ENCODE data around the gene NME1. TPM values are rescaled to one million over a fixed set of nuclear protein-coding genes. Genes with fewer than 3 reads are reported as not detected.

The NME1 gene
- total and polyA plus RNA-seq, 10 of the 15 experiments (the other 5 are each of a cell fraction or from before 2014, with no cell fraction given): 273 to 1,362 (median 455) TPM

DNA sequence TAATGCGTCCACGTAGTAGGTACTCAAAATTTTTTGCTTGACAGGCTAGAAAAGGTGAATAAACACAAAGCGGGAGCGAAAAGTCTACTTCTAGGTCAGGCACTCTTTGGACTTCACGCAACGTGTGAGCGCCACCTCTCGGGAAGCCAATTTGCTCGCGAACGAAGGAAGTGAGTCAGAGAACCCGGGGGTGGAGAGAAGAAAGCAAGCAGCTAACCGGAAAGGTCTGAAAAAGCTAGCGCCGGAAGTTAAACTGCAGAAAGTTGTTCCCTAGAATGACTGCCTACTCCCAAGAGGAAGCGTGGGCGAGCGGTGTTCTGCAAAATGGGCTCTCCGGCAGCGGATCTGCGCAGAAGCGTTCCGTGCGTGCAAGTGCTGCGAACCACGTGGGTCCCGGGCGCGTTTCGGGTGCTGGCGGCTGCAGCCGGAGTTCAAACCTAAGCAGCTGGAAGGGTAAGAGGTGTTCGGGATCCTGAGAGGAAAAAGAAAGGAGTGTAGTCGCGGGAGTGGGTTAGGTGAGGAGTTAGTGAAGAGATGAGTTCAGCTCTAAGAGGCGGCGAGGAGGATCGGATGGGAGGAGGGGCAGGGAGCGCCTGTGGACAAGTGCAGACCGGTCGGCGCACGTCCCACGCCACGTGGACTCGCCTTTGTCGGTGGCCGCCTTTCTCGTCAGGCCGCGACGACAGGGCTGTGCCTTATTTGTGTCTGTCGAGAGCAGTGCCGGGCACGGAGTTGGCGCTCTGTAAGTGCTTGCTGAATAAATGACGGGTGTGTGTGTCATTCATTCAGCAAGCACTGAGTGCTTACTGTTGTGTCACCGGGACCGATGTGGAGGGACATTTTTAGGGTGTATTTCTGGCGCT lies at the start of gene NME1 (continued):
- TF ChIP-seq, protein P1, sequence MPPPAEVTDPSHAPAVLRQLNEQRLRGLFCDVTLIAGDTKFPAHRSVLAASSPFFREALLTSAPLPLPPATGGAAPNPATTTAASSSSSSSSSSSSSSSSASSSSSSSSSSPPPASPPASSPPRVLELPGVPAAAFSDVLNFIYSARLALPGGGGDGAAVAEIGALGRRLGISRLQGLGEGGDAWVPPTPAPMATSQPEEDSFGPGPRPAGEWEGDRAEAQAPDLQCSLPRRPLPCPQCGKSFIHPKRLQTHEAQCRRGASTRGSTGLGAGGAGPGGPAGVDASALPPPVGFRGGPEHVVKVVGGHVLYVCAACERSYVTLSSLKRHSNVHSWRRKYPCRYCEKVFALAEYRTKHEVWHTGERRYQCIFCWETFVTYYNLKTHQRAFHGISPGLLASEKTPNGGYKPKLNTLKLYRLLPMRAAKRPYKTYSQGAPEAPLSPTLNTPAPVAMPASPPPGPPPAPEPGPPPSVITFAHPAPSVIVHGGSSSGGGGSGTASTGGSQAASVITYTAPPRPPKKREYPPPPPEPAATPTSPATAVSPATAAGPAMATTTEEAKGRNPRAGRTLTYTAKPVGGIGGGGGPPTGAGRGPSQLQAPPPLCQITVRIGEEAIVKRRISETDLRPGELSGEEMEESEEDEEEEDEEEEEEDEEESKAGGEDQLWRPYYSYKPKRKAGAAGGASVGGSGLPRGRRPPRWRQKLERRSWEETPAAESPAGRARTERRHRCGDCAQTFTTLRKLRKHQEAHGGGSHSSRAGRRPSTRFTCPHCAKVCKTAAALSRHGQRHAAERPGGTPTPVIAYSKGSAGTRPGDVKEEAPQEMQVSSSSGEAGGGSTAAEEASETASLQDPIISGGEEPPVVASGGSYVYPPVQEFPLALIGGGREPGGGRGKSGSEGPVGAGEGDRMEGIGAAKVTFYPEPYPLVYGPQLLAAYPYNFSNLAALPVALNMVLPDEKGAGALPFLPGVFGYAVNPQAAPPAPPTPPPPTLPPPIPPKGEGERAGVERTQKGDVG (CRISPR knock-in tag; IDR thresholded peaks at IDR 0.05): peak; percentile 51; the same call in 1 of the 2 replicates
- TF ChIP-seq PAX8 (IDR thresholded peaks at IDR 0.05) (no peak), POLR2AphosphoS5 (IDR thresholded peaks at IDR 0.05; ENCODE audit: low read length) (peak; percentile 91), BACH1 (IDR thresholded peaks at IDR 0.05; ENCODE audit: borderline replicate concordance) (peak; percentile 79), TCF3 (IDR thresholded peaks at IDR 0.05; ENCODE audit: borderline replicate concordance, insufficient read depth, low read depth, low read length) (peak; percentile 87; the same call in 1 of the 2 replicates), POLR2AphosphoS2 (IDR thresholded peaks at IDR 0.05; ENCODE audit: low read depth, low read length) (peak; percentile 80; the same call in 1 of the 2 replicates)
- TF ChIP-seq, protein P2, sequence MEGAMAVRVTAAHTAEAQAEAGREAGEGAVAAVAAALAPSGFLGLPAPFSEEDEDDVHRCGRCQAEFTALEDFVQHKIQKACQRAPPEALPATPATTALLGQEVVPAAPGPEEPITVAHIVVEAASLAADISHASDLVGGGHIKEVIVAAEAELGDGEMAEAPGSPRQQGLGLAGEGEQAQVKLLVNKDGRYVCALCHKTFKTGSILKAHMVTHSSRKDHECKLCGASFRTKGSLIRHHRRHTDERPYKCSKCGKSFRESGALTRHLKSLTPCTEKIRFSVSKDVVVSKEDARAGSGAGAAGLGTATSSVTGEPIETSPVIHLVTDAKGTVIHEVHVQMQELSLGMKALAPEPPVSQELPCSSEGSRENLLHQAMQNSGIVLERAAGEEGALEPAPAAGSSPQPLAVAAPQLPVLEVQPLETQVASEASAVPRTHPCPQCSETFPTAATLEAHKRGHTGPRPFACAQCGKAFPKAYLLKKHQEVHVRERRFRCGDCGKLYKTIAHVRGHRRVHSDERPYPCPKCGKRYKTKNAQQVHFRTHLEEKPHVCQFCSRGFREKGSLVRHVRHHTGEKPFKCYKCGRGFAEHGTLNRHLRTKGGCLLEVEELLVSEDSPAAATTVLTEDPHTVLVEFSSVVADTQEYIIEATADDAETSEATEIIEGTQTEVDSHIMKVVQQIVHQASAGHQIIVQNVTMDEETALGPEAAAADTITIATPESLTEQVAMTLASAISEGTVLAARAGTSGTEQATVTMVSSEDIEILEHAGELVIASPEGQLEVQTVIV (IDR thresholded peaks at IDR 0.05; ENCODE audit: borderline replicate concordance, partially characterized antibody): no peak
- TF ChIP-seq, protein P3, sequence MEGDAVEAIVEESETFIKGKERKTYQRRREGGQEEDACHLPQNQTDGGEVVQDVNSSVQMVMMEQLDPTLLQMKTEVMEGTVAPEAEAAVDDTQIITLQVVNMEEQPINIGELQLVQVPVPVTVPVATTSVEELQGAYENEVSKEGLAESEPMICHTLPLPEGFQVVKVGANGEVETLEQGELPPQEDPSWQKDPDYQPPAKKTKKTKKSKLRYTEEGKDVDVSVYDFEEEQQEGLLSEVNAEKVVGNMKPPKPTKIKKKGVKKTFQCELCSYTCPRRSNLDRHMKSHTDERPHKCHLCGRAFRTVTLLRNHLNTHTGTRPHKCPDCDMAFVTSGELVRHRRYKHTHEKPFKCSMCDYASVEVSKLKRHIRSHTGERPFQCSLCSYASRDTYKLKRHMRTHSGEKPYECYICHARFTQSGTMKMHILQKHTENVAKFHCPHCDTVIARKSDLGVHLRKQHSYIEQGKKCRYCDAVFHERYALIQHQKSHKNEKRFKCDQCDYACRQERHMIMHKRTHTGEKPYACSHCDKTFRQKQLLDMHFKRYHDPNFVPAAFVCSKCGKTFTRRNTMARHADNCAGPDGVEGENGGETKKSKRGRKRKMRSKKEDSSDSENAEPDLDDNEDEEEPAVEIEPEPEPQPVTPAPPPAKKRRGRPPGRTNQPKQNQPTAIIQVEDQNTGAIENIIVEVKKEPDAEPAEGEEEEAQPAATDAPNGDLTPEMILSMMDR (IDR thresholded peaks at IDR 0.05 in 2 of 3, conservative IDR thresholded peaks at IDR 0.05 in 1 of 3; ENCODE audit: control insufficient read depth in 2 of 3, extremely low read depth in 1 of 3, insufficient read depth in 1 of 3, low read depth in 3 of 3, low read length in 3 of 3): peak; percentile 84 to 98 (median 95)
- TF ChIP-seq, protein P4, sequence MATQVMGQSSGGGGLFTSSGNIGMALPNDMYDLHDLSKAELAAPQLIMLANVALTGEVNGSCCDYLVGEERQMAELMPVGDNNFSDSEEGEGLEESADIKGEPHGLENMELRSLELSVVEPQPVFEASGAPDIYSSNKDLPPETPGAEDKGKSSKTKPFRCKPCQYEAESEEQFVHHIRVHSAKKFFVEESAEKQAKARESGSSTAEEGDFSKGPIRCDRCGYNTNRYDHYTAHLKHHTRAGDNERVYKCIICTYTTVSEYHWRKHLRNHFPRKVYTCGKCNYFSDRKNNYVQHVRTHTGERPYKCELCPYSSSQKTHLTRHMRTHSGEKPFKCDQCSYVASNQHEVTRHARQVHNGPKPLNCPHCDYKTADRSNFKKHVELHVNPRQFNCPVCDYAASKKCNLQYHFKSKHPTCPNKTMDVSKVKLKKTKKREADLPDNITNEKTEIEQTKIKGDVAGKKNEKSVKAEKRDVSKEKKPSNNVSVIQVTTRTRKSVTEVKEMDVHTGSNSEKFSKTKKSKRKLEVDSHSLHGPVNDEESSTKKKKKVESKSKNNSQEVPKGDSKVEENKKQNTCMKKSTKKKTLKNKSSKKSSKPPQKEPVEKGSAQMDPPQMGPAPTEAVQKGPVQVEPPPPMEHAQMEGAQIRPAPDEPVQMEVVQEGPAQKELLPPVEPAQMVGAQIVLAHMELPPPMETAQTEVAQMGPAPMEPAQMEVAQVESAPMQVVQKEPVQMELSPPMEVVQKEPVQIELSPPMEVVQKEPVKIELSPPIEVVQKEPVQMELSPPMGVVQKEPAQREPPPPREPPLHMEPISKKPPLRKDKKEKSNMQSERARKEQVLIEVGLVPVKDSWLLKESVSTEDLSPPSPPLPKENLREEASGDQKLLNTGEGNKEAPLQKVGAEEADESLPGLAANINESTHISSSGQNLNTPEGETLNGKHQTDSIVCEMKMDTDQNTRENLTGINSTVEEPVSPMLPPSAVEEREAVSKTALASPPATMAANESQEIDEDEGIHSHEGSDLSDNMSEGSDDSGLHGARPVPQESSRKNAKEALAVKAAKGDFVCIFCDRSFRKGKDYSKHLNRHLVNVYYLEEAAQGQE (IDR thresholded peaks at IDR 0.05; ENCODE audit: low read depth, low read length): no peak
- TF ChIP-seq, protein P5, sequence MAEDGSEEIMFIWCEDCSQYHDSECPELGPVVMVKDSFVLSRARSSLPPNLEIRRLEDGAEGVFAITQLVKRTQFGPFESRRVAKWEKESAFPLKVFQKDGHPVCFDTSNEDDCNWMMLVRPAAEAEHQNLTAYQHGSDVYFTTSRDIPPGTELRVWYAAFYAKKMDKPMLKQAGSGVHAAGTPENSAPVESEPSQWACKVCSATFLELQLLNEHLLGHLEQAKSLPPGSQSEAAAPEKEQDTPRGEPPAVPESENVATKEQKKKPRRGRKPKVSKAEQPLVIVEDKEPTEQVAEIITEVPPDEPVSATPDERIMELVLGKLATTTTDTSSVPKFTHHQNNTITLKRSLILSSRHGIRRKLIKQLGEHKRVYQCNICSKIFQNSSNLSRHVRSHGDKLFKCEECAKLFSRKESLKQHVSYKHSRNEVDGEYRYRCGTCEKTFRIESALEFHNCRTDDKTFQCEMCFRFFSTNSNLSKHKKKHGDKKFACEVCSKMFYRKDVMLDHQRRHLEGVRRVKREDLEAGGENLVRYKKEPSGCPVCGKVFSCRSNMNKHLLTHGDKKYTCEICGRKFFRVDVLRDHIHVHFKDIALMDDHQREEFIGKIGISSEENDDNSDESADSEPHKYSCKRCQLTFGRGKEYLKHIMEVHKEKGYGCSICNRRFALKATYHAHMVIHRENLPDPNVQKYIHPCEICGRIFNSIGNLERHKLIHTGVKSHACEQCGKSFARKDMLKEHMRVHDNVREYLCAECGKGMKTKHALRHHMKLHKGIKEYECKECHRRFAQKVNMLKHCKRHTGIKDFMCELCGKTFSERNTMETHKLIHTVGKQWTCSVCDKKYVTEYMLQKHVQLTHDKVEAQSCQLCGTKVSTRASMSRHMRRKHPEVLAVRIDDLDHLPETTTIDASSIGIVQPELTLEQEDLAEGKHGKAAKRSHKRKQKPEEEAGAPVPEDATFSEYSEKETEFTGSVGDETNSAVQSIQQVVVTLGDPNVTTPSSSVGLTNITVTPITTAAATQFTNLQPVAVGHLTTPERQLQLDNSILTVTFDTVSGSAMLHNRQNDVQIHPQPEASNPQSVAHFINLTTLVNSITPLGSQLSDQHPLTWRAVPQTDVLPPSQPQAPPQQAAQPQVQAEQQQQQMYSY (CRISPR knock-in tag; IDR thresholded peaks at IDR 0.05): no peak
- TF ChIP-seq, protein P6, sequence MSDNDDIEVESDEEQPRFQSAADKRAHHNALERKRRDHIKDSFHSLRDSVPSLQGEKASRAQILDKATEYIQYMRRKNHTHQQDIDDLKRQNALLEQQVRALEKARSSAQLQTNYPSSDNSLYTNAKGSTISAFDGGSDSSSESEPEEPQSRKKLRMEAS (IDR thresholded peaks at IDR 0.05; ENCODE audit: low read depth, low read length): peak; percentile 99

All from GM12878 (cell line).